GM18508 (cell line): ENCODE measurements around the gene PLCH1.

ENCODE experiments used
- ATAC-seq: cut with Tn5 transposase; IDR thresholded peaks from one replicate; pipeline ENCODE4 v1.9.1; 2021; ENCODE audit warnings: moderate number of reproducible peaks; ENCODE audit not compliant: insufficient read depth, unreplicated experiment

The PLCH1 gene

GRCh38 chr3:155690921-155691320 is 54.0 kb downstream of the PLCH1 start:
- ATAC-seq, result no peak

- no peak for ATAC-seq
Measured at GRCh38 chr3:155688481-155688880, 56.4 kb downstream of the PLCH1 start.

DNA sequence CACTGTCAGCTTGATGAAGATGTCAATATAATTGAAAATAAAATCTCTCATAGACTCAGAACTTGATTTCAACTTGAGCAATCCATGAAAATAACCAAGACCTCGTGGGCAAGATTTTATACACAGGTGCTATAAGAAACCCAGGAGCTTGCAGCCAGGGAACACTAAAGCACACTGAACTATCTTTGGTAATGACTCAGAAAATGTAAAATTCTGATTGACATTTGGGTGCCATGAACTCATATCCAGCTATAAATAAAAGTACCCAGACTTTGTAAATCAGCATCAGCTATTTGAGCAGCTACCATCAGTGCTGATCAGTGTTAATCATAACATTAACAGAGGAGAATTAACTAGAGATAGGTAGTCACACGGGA is 61.5 kb downstream of the PLCH1 start:
- ATAC-seq, result no peak

GRCh38 chr3:155682426-155683343 is 62.2 kb downstream of the PLCH1 start:
- no peak for ATAC-seq

GRCh38 chr3:155676252-155676981 is 68.5 kb downstream of the PLCH1 start:
- ATAC-seq, result no peak

DNA sequence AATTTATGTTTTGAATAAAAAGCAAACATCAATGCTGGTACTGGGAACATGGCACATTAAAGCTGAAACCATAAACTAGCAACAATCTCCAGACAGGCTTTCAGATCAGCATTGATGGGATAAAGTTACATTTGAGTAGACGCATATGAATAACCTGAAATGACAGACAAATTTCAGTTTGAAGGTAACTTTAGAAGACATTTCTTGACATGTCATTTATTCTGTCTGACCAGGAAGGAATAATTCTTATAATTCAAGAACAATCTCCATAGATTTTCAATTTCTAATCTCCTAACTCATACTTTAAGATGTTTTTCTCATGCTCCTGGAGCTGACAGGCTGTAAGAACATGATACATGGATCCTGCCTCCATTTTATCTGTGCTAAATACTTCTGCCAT is 69.8 kb downstream of the PLCH1 start:
- ATAC-seq, result no peak

DNA sequence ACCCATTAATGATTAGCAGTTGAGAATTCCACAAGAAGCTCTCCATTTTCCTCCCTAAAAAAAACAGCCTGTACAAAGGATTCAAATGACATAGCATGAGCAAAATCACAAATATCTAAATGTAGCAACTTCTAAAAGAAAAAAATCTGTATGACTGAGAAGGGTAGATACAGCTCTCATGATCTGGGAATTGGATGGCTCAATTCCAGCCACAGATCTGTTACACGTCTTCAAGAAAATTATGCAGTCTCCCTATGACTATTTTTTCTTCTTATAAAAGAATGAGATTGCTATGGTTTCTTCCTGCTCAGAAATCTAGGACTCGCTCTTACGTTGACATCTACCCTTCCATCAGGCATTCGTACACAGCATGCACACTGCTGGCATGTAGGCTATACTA is 71.5 kb downstream of the PLCH1 start:
- no peak for ATAC-seq

DNA sequence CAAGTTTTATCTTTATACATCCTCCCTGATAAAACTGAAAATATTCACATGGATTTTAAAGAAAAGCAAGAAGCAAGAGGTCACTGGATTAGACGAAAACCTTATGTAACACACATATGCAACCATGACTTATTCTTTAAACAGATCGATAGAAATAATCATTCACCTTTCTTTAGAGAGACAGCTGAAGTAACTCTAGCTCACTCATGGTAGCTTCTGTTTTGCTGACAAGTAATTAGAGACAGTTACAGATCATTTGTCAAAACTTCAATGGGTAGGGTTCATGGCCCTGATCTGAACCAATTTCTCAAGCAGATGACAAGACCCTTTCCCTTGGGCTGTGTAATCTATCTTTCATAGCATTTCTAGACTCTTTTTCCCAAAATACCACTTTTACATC is 74.5 kb downstream of the PLCH1 start:
- no peak for ATAC-seq

- no peak for ATAC-seq
Measured at GRCh38 chr3:155667988-155668387, 76.9 kb downstream of the PLCH1 start.

GRCh38 chr3:155664925-155665695 is 79.8 kb downstream of the PLCH1 start:
- ATAC-seq, result no peak

DNA sequence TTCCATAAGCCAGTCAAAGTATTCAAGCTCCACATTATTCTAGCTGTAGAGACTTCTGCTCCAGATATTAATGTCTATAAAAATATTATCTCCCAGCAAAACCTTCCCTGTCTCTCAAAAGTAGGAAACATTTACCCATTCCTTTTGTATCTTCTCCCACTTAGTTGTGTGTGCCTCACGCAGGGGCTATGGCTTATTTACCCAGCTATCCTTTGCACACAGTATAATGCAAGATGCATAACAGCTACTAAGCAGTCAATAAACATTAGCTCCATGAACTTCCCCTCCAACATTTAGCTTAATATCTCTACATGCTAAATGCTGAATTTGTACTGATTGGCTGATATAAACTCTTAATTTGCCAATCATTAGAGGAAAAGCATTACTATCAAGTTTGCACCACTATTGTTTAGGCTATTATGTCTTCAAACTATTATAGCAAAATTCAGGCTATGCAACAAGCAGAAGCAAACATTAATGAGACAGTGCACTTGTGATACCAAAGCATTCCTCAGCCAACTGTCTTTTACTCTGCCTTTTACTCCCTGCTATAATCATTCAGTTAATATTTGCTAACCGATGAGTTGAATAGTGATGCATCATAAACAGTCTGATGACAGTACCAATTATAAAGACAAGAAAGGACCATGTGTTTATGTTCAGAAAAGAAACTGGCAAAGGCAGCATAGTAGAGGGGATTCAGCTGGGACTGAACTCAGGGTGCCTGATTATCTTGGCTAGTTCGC is 81.2 kb downstream of the PLCH1 start:
- ATAC-seq, result no peak

- no peak for ATAC-seq
Measured at GRCh38 chr3:155661760-155662159, 83.1 kb downstream of the PLCH1 start.

DNA sequence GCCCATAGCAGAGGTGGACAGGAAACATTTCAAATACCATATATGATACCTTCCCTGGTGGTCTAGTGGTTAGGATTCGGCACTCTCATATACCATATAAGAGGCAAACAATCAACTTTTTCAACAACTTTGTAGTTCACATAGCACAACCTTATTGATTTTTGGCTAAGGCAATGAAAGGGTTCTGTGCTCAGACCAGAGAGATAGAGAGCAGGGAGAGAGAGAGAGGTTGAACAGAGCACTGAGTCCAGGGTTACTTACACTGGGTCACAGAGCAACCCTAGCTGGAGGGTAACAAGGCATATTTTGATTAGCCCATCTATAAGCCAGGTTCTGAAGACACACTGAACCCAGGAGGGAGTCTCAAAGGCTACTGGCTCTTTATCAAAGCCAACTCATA is 83.8 kb downstream of the PLCH1 start:
- no peak for ATAC-seq

DNA sequence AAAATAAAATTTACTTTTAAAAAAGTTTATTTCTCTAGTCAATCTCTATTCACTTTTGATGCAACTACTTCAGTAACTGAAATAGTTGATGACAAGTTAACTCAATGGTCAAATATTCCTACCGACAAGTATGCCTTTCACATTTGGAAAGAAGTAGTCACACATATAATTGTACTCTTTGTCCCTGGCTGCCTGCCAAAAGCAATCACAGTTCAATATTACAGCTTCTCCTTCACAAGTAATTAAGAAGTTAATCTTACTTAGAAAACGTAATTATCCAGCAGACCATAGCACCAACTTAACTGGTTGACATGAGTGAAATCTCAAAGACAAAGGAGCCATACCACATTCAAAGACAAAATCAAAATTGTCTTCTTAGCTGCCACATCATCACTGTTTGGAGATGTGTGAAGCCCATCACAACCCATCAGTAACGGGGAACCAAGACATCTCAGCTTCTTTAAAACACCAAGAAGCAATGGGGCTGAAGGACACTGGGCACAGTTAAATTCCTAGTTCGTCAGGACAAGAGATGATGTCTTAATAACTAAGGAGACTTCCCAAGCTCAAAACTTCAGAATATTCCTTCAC is 86.1 kb downstream of the PLCH1 start:
- ATAC-seq, result no peak

GRCh38 chr3:155658006-155658405 is 86.9 kb downstream of the PLCH1 start:
- ATAC-seq, result no peak

DNA sequence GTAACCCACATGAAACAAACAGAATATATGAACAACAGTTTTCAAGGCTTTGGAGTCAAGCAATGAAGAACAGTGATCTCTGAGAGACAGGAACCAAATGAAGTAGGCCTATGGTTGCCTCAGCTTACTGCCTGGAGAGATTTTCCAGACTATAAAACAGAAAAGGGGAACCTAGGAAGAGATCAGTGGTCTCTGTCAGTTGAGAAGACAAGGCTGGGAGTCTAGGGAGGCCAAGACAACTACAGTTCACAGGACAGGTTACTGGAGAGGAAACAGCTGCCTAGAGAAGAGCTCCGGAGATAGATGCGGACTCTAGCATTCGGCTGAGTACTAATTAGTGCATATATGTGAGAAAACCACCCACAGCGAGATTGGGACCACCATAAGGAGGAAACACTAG is 87.7 kb downstream of the PLCH1 start:
- ATAC-seq, result no peak

DNA sequence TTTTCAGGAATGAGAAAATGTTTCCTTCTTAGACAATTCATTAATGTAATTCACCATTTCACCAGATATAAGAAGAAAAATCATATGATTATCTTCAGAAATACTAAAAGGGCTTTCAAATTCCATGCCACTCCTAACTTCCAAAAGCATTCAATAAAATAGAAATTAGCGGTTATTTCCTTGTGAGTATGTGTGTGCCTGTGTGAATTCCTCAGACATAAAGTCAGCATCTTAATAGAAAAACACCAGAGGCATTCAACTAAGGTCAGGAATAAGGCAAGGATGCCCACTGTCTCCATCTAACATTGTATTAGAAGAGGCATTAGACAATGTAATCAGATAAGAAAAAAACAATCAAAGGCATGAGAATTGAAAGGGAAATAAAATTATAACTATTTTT is 88.4 kb downstream of the PLCH1 start:
- no peak for ATAC-seq

DNA sequence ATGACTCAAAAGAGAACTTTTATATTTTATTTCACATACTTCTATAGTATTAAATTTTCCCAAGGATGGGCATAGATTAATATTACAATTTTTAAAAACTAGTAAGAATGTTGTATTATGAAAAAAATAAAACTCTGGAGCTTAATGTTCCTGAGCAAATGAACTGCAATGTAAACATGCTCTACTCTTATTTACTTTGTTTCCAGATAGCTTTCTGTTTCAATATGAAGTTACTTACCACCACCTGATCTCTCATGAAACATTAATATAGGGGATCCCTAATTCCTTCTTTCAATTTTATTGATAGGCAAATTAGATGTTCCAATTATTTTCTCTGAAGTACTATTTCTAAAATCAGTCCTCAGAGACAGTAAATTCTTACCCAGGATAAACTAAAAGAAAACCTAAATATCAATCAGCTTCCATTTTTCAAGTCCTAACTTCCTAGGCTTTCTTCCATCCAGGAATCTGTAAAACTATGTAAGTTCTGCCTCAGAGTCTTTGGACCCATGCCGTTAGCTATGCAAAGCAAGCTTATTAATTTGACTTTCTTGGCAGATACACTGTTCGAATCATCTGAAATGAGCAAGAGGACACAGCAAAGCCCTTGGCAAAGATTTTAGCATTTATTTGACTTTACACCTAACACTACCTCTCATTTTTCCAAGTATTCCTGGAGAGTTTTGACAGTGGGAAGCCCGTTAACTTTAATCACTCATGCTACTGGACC is 93.2 kb downstream of the PLCH1 start:
- ATAC-seq, result no peak

- ATAC-seq, result no peak
Measured at GRCh38 chr3:155648013-155648591, 96.8 kb downstream of the PLCH1 start.
